GM23338 (cell line): ENCODE measurements around the gene UBAC2. TPM values are rescaled to one million over a fixed set of nuclear protein-coding genes. Genes with fewer than 3 reads are reported as not detected.

Experiments used
- ATAC-seq: fragments of 200-7000 bp; cut with Tn5 transposase; 3 replicates; pipeline ENCODE4 v1.9.1; 2020
- DNase-seq: peaks from one replicate; pipeline ENCODE4 v3.0.0-alpha.2; 2015; ENCODE audit warnings: low spot score
- H2AFZ ChIP-seq: fragments of 200-600 bp; sonication (generic); 2 replicates; pipeline ENCODE4 v1.8.0; 2016; ENCODE audit warnings: antibody characterized with exemption, mild to moderate bottlenecking, moderate library complexity
- H3F3A ChIP-seq: fragments of 200-600 bp; sonication (generic); replicated peaks from 2 replicates; pipeline ENCODE4 v1.8.0; 2017; ENCODE audit warnings: antibody characterized with exemption, mixed run types, low read depth
- H3K27ac ChIP-seq: fragments of 200-600 bp; sonication (generic); 2 replicates; pipeline ENCODE4 v1.6.1; 2016; ENCODE audit warnings: low read depth
- H3K27me3 ChIP-seq: fragments of 200-600 bp; sonication (generic); 2 replicates; pipeline ENCODE4 v1.8.0; 2016; ENCODE audit warnings: mild to moderate bottlenecking, mixed run types, moderate library complexity; ENCODE audit not compliant: insufficient read depth
- H3K36me3 ChIP-seq: fragments of 200-600 bp; sonication (generic); 2 replicates; pipeline ENCODE4 v1.8.0; 2016; ENCODE audit warnings: mild to moderate bottlenecking; ENCODE audit not compliant: insufficient read depth
- H3K4me1 ChIP-seq: fragments of 200-600 bp; sonication (generic); 2 replicates; pipeline ENCODE4 v1.8.0; 2016; ENCODE audit warnings: mild to moderate bottlenecking, moderate library complexity; ENCODE audit not compliant: insufficient read depth
- H3K4me2 ChIP-seq: fragments of 200-600 bp; sonication (generic); 2 replicates; pipeline ENCODE4 v1.7.1; 2017; ENCODE audit warnings: mixed run types
- H3K4me3 ChIP-seq: fragments of 200-600 bp; sonication (generic); 2 replicates; pipeline ENCODE4 v1.6.1; 2016; ENCODE audit warnings: mixed run types
- H3K79me2 ChIP-seq: fragments of 200-600 bp; sonication (generic); replicated peaks from 2 replicates; pipeline ENCODE4 v1.8.0; 2017; ENCODE audit warnings: mild to moderate bottlenecking; ENCODE audit not compliant: insufficient read depth
- H3K9me2 ChIP-seq: fragments of 200-600 bp; sonication (generic); 2 replicates; pipeline ENCODE4 v1.8.0; 2017; ENCODE audit not compliant: insufficient read depth
- H4K20me1 ChIP-seq: fragments of 200-600 bp; sonication (generic); replicated peaks from 2 replicates; pipeline ENCODE4 v1.8.0; 2017; ENCODE audit warnings: mild to moderate bottlenecking; ENCODE audit not compliant: insufficient read depth
- H3K27ac Mint-ChIP-seq: 2 replicates; pipeline ENCODE4 v1.8.0; 2020; ENCODE audit warnings: inconsistent platforms, mild to moderate bottlenecking, moderate library complexity, mixed read lengths
- H3K27me3 Mint-ChIP-seq: 3 replicates; pipeline ENCODE4 v1.8.0; 2022; ENCODE audit warnings: low read depth, mild to moderate bottlenecking, moderate library complexity, mixed read lengths, inconsistent platforms; ENCODE audit not compliant: insufficient read depth, poor library complexity
- H3K36me3 Mint-ChIP-seq: 3 replicates; pipeline ENCODE4 v1.8.0; 2021; ENCODE audit warnings: low read depth, mild to moderate bottlenecking, inconsistent platforms, moderate library complexity, mixed read lengths
- H3K4me1 Mint-ChIP-seq: 3 replicates; pipeline ENCODE4 v1.8.0; 2020; ENCODE audit warnings: mild to moderate bottlenecking, inconsistent platforms, mixed read lengths
- H3K4me3 Mint-ChIP-seq: 3 replicates; pipeline ENCODE4 v1.8.0; 2021; ENCODE audit warnings: moderate library complexity, mild to moderate bottlenecking, inconsistent platforms, mixed read lengths
- H3K9me3 Mint-ChIP-seq: 3 replicates; pipeline ENCODE4 v1.8.0; 2020; ENCODE audit warnings: moderate library complexity, mild to moderate bottlenecking, inconsistent platforms, mixed read lengths
- CREB1 ChIP-seq: fragments of 250-450 bp; sonication (Bioruptor Pico); IDR thresholded peaks from 2 replicates; pipeline ENCODE4 v1.5.0; 2020; ENCODE audit warnings: low read depth, mild to moderate bottlenecking, moderate library complexity
- EZH2 ChIP-seq: fragments of 200-600 bp; sonication (generic); IDR thresholded peaks from one replicate; pipeline ENCODE4 v1.8.0; 2017; ENCODE audit warnings: antibody characterized with exemption, mild to moderate bottlenecking, low read depth; ENCODE audit not compliant: unreplicated experiment
- POLR2AphosphoS5 ChIP-seq: IDR thresholded peaks from 2 replicates; pipeline ENCODE4 v1.6.1; 2016; ENCODE audit warnings: antibody characterized with exemption, low read depth
- REST ChIP-seq: IDR thresholded peaks from one replicate; pipeline ENCODE4 v1.6.1; 2018; ENCODE audit warnings: antibody characterized with exemption; ENCODE audit not compliant: unreplicated experiment
- ZNF114 ChIP-seq: fragments of 250-450 bp; sonication (Bioruptor Pico); IDR thresholded peaks from 2 replicates; pipeline ENCODE4 v1.5.0; 2020; ENCODE audit warnings: mild to moderate bottlenecking, moderate library complexity
- ZNF462 ChIP-seq: fragments of 250-450 bp; sonication (Bioruptor Pico); IDR thresholded peaks from 2 replicates; pipeline ENCODE4 v1.5.0; 2020; ENCODE audit warnings: mild to moderate bottlenecking, moderate library complexity
- polyA plus RNA-seq: library from polyadenylated mRNA; unstranded; fragments of >200 nt; fragmentation: Nextera tagmentation; extraction: Ambion mirVana; gene quantifications from 2 replicates; pipeline ENCODE4 v1.2.1, GENCODE V29; 2016
- total RNA-seq: library from RNA; depleted of rRNA; stranded (reverse); fragments of >200 nt; shearing (Covaris generic); gene quantifications from 2 replicates; pipeline ENCODE4 v1.2.3, GENCODE V29; 2014

UBAC2 gene
- total and polyA plus RNA-seq, 2 experiments from 2014 or later = 37.9 to 76.9 TPM

GRCh38 chr13:99322297-99323103 lies 121.8 kb downstream of the UBAC2 start:
- no peak overlapping the region for H3K4me3 ChIP-seq
- H3K4me1 ChIP-seq = no peaks in the 10 kb centered on the region
- peaks cover 3% of the 10 kb centered on the region; the same call in 1 of the 2 replicates for H4K20me1 ChIP-seq
- no peaks in the 10 kb centered on the region for H3K9me2 ChIP-seq
- Mint-ChIP-seq H3K36me3 (peaks cover 7% of the 10 kb centered on the region), H3K4me1 (no peaks in the 10 kb centered on the region), H3K27ac (no peak overlapping the region), H3K4me3 (no peak overlapping the region), H3K9me3 (no peaks in the 10 kb centered on the region), H3K27me3 (no peaks in the 10 kb centered on the region)
- ATAC-seq = no peak
- H3K79me2 ChIP-seq = 0 out of 2 replicates have a peak, but pooled peaks cover 3% of the 10 kb centered on the region
- no peak overlapping the region for H2AFZ ChIP-seq
- H3K4me2 ChIP-seq = no peak overlapping the region
- peaks cover 7% of the 10 kb centered on the region; the same call in 1 of the 2 replicates for H3K36me3 ChIP-seq
- DNase-seq = no peak
- no peak for TF ChIP-seq POLR2AphosphoS5
- no peak for TF ChIP-seq CREB1 (CRISPR knock-in tag)
- TF ChIP-seq ZNF462 = no peak
- TF ChIP-seq EZH2 = no peak
- no peak for TF ChIP-seq ZNF114
- H3K27me3 ChIP-seq = no peaks in the 10 kb centered on the region
- H3K27ac ChIP-seq = no peak overlapping the region
- no peaks in the 10 kb centered on the region for H3F3A ChIP-seq

GRCh38 chr13:99323488-99323887 lies 122.8 kb downstream of the UBAC2 start:
- Mint-ChIP-seq H3K4me3 (no peak overlapping the region), H3K27ac (no peak overlapping the region), H3K9me3 (no peaks in the 10 kb centered on the region), H3K4me1 (no peaks in the 10 kb centered on the region), H3K36me3 (peaks cover 4% of the 10 kb centered on the region), H3K27me3 (no peaks in the 10 kb centered on the region)
- Histone ChIP-seq H3K27me3 (no peaks in the 10 kb centered on the region), H4K20me1 (peaks cover 3% of the 10 kb centered on the region; the same call in 1 of the 2 replicates), H3K36me3 (peaks cover 4% of the 10 kb centered on the region; the same call in 1 of the 2 replicates), H3K4me2 (no peak overlapping the region), H3K4me3 (no peak overlapping the region), H3K27ac (no peak overlapping the region), H3F3A (no peaks in the 10 kb centered on the region), H3K9me2 (no peaks in the 10 kb centered on the region), H2AFZ (no peak overlapping the region), H3K79me2 (0 out of 2 replicates have a peak, but pooled peaks cover 3% of the 10 kb centered on the region), H3K4me1 (no peaks in the 10 kb centered on the region)
- DNase-seq (no peak), ATAC-seq (no peak)
- TF ChIP-seq CREB1 (CRISPR knock-in tag) (no peak), REST (no peak), ZNF114 (no peak)
